Adrenal gland (tissue), 5 donors: ENCODE results near the gene KCNMA1.

ENCODE experiments used
- POLR2A ChIP-seq, 2 donors: fragments of 450-650 bp; IDR thresholded peaks; one replicate each; pipeline ENCODE4 v1.6.1; 2017; ENCODE audit warnings: antibody characterized with exemption in 2 of 2, mild to moderate bottlenecking in 2 of 2, moderate library complexity in 1 of 2
- TF ChIP-seq, protein P1 (sequence below), 6 experiments: fragments of 450-650 bp in 4 of 6; fragments of 200-600 bp in 2 of 6; sonication (generic) in 1 of 6; IDR thresholded peaks; 1 replicate in 5 of 6; 2 replicates in 1 of 6; pipeline versions ENCODE4 v1.5.1 to v1.8.0; 2016 to 2021; ENCODE audit warnings: antibody characterized with exemption in 6 of 6, mild to moderate bottlenecking in 2 of 6, moderate library complexity in 1 of 6
- donor health status: DM: no; HTN: no; CAD: no.

DNA sequence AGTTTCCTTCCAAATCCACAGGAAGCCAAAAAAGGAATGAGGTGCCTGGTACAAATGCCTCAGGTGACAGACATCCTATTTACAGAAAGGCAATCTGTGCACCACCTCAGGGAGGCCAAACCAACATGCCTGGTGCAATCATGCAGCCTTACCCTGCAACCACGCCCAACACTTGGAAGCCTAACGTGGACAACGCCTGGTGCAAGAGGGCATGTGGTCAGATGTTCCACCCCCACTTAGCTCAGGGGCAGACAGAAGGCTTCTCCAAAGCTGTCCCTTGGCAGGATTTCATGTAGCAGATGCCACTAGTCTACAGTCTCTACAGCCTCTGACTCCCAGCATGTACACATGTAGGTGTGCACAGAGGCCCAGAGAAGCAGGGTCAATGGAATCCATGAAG is 89.5 kb downstream of the KCNMA1 start:
- TF ChIP-seq, protein P1, sequence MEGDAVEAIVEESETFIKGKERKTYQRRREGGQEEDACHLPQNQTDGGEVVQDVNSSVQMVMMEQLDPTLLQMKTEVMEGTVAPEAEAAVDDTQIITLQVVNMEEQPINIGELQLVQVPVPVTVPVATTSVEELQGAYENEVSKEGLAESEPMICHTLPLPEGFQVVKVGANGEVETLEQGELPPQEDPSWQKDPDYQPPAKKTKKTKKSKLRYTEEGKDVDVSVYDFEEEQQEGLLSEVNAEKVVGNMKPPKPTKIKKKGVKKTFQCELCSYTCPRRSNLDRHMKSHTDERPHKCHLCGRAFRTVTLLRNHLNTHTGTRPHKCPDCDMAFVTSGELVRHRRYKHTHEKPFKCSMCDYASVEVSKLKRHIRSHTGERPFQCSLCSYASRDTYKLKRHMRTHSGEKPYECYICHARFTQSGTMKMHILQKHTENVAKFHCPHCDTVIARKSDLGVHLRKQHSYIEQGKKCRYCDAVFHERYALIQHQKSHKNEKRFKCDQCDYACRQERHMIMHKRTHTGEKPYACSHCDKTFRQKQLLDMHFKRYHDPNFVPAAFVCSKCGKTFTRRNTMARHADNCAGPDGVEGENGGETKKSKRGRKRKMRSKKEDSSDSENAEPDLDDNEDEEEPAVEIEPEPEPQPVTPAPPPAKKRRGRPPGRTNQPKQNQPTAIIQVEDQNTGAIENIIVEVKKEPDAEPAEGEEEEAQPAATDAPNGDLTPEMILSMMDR (IDR thresholded peaks at IDR 0.05): no peak
- no peak for TF ChIP-seq POLR2A (IDR thresholded peaks at IDR 0.05)
